ENCODE results near the gene OFD1. TPM values are rescaled to one million over a fixed set of nuclear protein-coding genes. Genes with fewer than 3 reads are reported as not detected.

OFD1 gene
- polyA plus RNA-seq, 1 of the 3 experiments (the other 2 are of a cell fraction) = 13.4 TPM

GRCh38 chrX:13750204-13750603, 15.7 kb downstream of the OFD1 start (continued):
- TF ChIP-seq SMC3 (IDR thresholded peaks at IDR 0.05; ENCODE audit: low read depth, low read length) = peak; percentile 56
- TF ChIP-seq TEAD4 (IDR thresholded peaks at IDR 0.05; ENCODE audit: borderline replicate concordance, insufficient read depth) = no peak
- TF ChIP-seq MXI1 (IDR thresholded peaks at IDR 0.05; ENCODE audit: low read depth, low read length) = no peak
- TF ChIP-seq RFX5 (IDR thresholded peaks at IDR 0.05; ENCODE audit: low read length) = no peak
- TF ChIP-seq CHD2 (IDR thresholded peaks at IDR 0.05; ENCODE audit: low read length, partially characterized antibody) = no peak
- no peak for TF ChIP-seq JUND (IDR thresholded peaks at IDR 0.05)
- TF ChIP-seq PBX3 (IDR thresholded peaks at IDR 0.05) = no peak
- no peak for TF ChIP-seq GABPA (IDR thresholded peaks at IDR 0.05; ENCODE audit: low read depth)
- TF ChIP-seq USF2 (IDR thresholded peaks at IDR 0.05; ENCODE audit: borderline replicate concordance, low read depth, low read length) = no peak
- TF ChIP-seq RAD21 (IDR thresholded peaks at IDR 0.05; ENCODE audit: low read length) = peak; percentile 60
- no peak for TF ChIP-seq REST (IDR thresholded peaks at IDR 0.05; ENCODE audit: low read depth, low read length)

- CTCF ChIA-PET = interaction anchor here (0.8 to 3.8 kb wide), 7 partner anchors 12 to 281 kb away, joined by 3 to 20 read pairs (median 7); no protein-coding TSS in a partner anchor
Observed at GRCh38 chrX:13750812-13751211, 16.3 kb downstream of the OFD1 start.

More at GRCh38 chrX:13750812-13751211, 16.3 kb downstream of the OFD1 start:
- H3K4me3 ChIP-seq (ENCODE audit: low read depth in 2 of 2, low read length in 1 of 2) = no peak overlapping the region
- H3K9ac ChIP-seq = no peak overlapping the region
- no peaks in the 10 kb centered on the region for H3K4me1 ChIP-seq (ENCODE audit: control insufficient read depth in 1 of 2, insufficient read depth in 2 of 2, low read depth in 1 of 2, low read length in 1 of 2)
- POLR2A ChIA-PET = no interaction called here
- no peaks in the 10 kb centered on the region for H3K79me2 ChIP-seq (ENCODE audit: insufficient read depth)
- peaks cover 2% of the 10 kb centered on the region for H3F3A ChIP-seq (replicated peaks; ENCODE audit: insufficient read depth)
- peaks cover 65 to 71% of the 10 kb centered on the region in 2 experiments for H3K36me3 ChIP-seq (replicated peaks in 1 of 2; ENCODE audit: control insufficient read depth in 1 of 2, insufficient read depth in 2 of 2, low read length in 1 of 2)
- H3K9me3 ChIP-seq = no peaks in the 10 kb centered on the region
- TF ChIP-seq RCOR1 (IDR thresholded peaks at IDR 0.05; ENCODE audit: low read length) (no peak), RXRA (IDR thresholded peaks at IDR 0.05; ENCODE audit: borderline replicate concordance, low read depth) (no peak), MAX (IDR thresholded peaks at IDR 0.05; ENCODE audit: low read depth) (no peak)
- no peak overlapping the region for H2AFZ ChIP-seq (ENCODE audit: low read depth)
- H3K4me2 ChIP-seq = no peak overlapping the region
- no peak overlapping the region for H3K27ac ChIP-seq (ENCODE audit: low read depth in 2 of 2, low read length in 1 of 2)
- no peak for DNase-seq
- no peaks in the 10 kb centered on the region for H3K27me3 ChIP-seq (ENCODE audit: insufficient read depth)
- H4K20me1 ChIP-seq (ENCODE audit: insufficient read depth) = no peaks in the 10 kb centered on the region
- H3K9me2 ChIP-seq = no peaks in the 10 kb centered on the region
